SK-N-SH (cell line): ENCODE data around the gene DDX46.

Source experiments
- CHD2 ChIP-seq: fragments of 150-350 bp; IDR thresholded peaks from 2 replicates; pipeline ENCODE4 v1.6.1; 2018; ENCODE audit warnings: low read length; ENCODE audit not compliant: partially characterized antibody
- FOXM1 ChIP-seq: IDR thresholded peaks from 2 replicates; pipeline ENCODE4 v1.4.0; 2012; ENCODE audit warnings: low read depth, mild to moderate bottlenecking
- MXI1 ChIP-seq: IDR thresholded peaks from 2 replicates; pipeline ENCODE4 v1.6.1; 2012; ENCODE audit warnings: mild to moderate bottlenecking, low read depth, low read length, improper control_type of control experiment
- NFIC ChIP-seq: IDR thresholded peaks from 2 replicates; pipeline ENCODE4 v1.4.0; 2012; ENCODE audit warnings: borderline replicate concordance
- POLR2AphosphoS5 ChIP-seq: IDR thresholded peaks from 2 replicates; pipeline ENCODE4 v1.6.1; 2012; ENCODE audit warnings: low read depth, low read length
- RFX5 ChIP-seq: IDR thresholded peaks from 2 replicates; pipeline ENCODE4 v1.6.1; 2012; ENCODE audit warnings: mild to moderate bottlenecking, improper control_type of control experiment, low read length
- TAF1 ChIP-seq: IDR thresholded peaks from 2 replicates; pipeline ENCODE4 v1.6.1; 2012; ENCODE audit warnings: low read depth, mild to moderate bottlenecking, low read length, moderate library complexity, borderline replicate concordance
- YY1 ChIP-seq: IDR thresholded peaks from 2 replicates; pipeline ENCODE4 v1.4.0; 2012; ENCODE audit warnings: low read depth, mild to moderate bottlenecking
- TF ChIP-seq, protein P1 (sequence below): fragments of 200-600 bp; sonication (generic); IDR thresholded peaks from 2 replicates; pipeline ENCODE4 v1.6.1; 2017; ENCODE audit warnings: antibody characterized with exemption, mild to moderate bottlenecking, moderate library complexity
- TF ChIP-seq, protein P2 (sequence below): IDR thresholded peaks from 2 replicates; pipeline ENCODE4 v1.4.0; 2012; ENCODE audit warnings: low read depth

GRCh38 chr5:134735243-134735642 is 23.3 kb upstream of the DDX46 start:
- no peak for TF ChIP-seq POLR2AphosphoS5
- no peak for TF ChIP-seq FOXM1
- TF ChIP-seq, protein P1, sequence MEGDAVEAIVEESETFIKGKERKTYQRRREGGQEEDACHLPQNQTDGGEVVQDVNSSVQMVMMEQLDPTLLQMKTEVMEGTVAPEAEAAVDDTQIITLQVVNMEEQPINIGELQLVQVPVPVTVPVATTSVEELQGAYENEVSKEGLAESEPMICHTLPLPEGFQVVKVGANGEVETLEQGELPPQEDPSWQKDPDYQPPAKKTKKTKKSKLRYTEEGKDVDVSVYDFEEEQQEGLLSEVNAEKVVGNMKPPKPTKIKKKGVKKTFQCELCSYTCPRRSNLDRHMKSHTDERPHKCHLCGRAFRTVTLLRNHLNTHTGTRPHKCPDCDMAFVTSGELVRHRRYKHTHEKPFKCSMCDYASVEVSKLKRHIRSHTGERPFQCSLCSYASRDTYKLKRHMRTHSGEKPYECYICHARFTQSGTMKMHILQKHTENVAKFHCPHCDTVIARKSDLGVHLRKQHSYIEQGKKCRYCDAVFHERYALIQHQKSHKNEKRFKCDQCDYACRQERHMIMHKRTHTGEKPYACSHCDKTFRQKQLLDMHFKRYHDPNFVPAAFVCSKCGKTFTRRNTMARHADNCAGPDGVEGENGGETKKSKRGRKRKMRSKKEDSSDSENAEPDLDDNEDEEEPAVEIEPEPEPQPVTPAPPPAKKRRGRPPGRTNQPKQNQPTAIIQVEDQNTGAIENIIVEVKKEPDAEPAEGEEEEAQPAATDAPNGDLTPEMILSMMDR = no peak
- no peak for TF ChIP-seq YY1
- TF ChIP-seq MXI1 = no peak
- no peak for TF ChIP-seq CHD2
- TF ChIP-seq, protein P2, sequence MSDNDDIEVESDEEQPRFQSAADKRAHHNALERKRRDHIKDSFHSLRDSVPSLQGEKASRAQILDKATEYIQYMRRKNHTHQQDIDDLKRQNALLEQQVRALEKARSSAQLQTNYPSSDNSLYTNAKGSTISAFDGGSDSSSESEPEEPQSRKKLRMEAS = no peak
- TF ChIP-seq RFX5 = no peak
- TF ChIP-seq TAF1 = no peak
- no peak for TF ChIP-seq NFIC
